ENCODE data around the gene KLHL14. TPM values are rescaled to one million over a fixed set of nuclear protein-coding genes. Genes with fewer than 3 reads are reported as not detected.

Gene KLHL14
- total and polyA plus RNA-seq, 2 of the 13 experiments (the other 11 are each of a cell fraction or from before 2014, with no cell fraction given): 16.0 to 41.8 TPM

- H3K4me1 ChIP-seq (ENCODE audit: insufficient read depth, low read length): peaks cover 65% of the 10 kb centered on the region
- no peaks in the 10 kb centered on the region for H3K9me3 ChIP-seq (ENCODE audit: low read length)
- no peaks in the 10 kb centered on the region for H3K27me3 ChIP-seq (ENCODE audit: control insufficient read depth in 1 of 2, insufficient read depth in 2 of 2, low read length in 2 of 2)
- H3K79me2 ChIP-seq (ENCODE audit: insufficient read depth, low read length): peaks cover 100% of the 10 kb centered on the region
- no TSS peak for BruUV-seq (replicated peaks)
- no peak for TF ChIP-seq ZNF142 (CRISPR knock-in tag; IDR thresholded peaks at IDR 0.05)
- no peak for TF ChIP-seq THRA (CRISPR knock-in tag; IDR thresholded peaks at IDR 0.05; ENCODE audit: borderline replicate concordance)
- TF ChIP-seq ZNF296 (CRISPR knock-in tag; conservative IDR thresholded peaks at IDR 0.05): no peak
- TF ChIP-seq MTA1 (CRISPR knock-in tag; IDR thresholded peaks at IDR 0.05; ENCODE audit: borderline replicate concordance): no peak
- no peak for DNase-seq (ENCODE audit: low spot score)
- no peak for ATAC-seq
- H3K4me2 ChIP-seq (ENCODE audit: low read depth, low read length): no peak overlapping the region
- 95% methylated on average over 1 of the region's 1 CpG for WGBS (ENCODE audit: low lambda C conversion rate)
- H3K9ac ChIP-seq (ENCODE audit: insufficient read depth, low read depth, low read length): no peak overlapping the region
- in situ Hi-C loops (cut with HindIII; ENCODE audit: extremely low pct_ligation_motif_present, low pct_unique_long_range_greater_than_20kb): no loop called here
- ChIA-PET POLR2A (interaction anchor here (0.9 to 1.2 kb wide), 2 partner anchors 10 to 11 kb away, joined by 3 read pairs; partner anchors contain the start of gene KLHL14), CTCF (ENCODE audit: low intra/inter-chr PET ratio, low total read pairs) (no interaction called here)
- H3K27ac ChIP-seq (ENCODE audit: extremely low read length, insufficient read depth, low read length): no peak overlapping the region
- H3K36me3 ChIP-seq (replicated peaks in 1 of 2; ENCODE audit: control insufficient read depth in 1 of 2, insufficient read depth in 2 of 2, low read length in 2 of 2): peaks cover 5 to 32% of the 10 kb centered on the region in 2 experiments; a peak in 4 of 5 replicates
- no peak overlapping the region for H3K4me3 ChIP-seq (replicated peaks in 1 of 3; ENCODE audit: insufficient read depth in 1 of 3, low read depth in 2 of 3, low read length in 3 of 3)
- intact Hi-C loops (cut with micrococcal nuclease; ENCODE audit: unreplicated experiment): no loop called here
- FAIRE-seq: no peak
- H2AFZ ChIP-seq (ENCODE audit: low read length): no peak overlapping the region
- H4K20me1 ChIP-seq (ENCODE audit: insufficient read depth, low read length): 0 out of 2 replicates have a peak, but pooled peaks cover 3% of the 10 kb centered on the region
These were observed 11.6 kb downstream of the KLHL14 start for GRCh38 chr18:32761231-32761630.

Data from HepG2 (cell line).